DND-41 (cell line): ENCODE data around the gene NCS1.

Experiments used
- ATAC-seq: fragments of 200-7000 bp; cut with Tn5 transposase; 3 replicates; pipeline ENCODE4 v1.9.1; 2021; ENCODE audit warnings: low read depth; ENCODE audit not compliant: insufficient read depth
- DNase-seq: peaks from one replicate; pipeline ENCODE4 v3.0.0-alpha.2; 2020
- H2AFZ ChIP-seq: 2 replicates; pipeline ENCODE4 v1.6.0; 2012; ENCODE audit warnings: low read depth, low read length
- H3K27ac ChIP-seq: 2 replicates; pipeline ENCODE4 v1.5.1; 2012; ENCODE audit warnings: low read length, inconsistent platforms
- H3K27me3 ChIP-seq: fragments of 200-600 bp; sonication (generic); 2 replicates; pipeline ENCODE4 v1.6.0; 2012; ENCODE audit warnings: low read length, mild to moderate bottlenecking, inconsistent platforms; ENCODE audit not compliant: insufficient read depth, poor library complexity
- H3K36me3 ChIP-seq: 2 replicates; pipeline ENCODE4 v1.5.1; 2012; ENCODE audit warnings: low read length, inconsistent platforms; ENCODE audit not compliant: insufficient read depth
- H3K4me1 ChIP-seq: 2 replicates; pipeline ENCODE4 v1.5.1; 2012; ENCODE audit warnings: mild to moderate bottlenecking, low read length; ENCODE audit not compliant: insufficient read depth
- H3K4me2 ChIP-seq: 2 replicates; pipeline ENCODE4 v1.6.0; 2012; ENCODE audit warnings: mild to moderate bottlenecking, moderate library complexity, low read length, inconsistent platforms; ENCODE audit not compliant: insufficient read depth
- H3K4me3 ChIP-seq, 2 experiments: fragments of 200-600 bp in 1 of 2; shearing (Covaris generic) in 1 of 2; 2 replicates each; pipeline ENCODE4 v1.5.1; 2012 to 2016; ENCODE audit warnings: inconsistent platforms in 2 of 2, low read length in 2 of 2, mild to moderate bottlenecking in 2 of 2, low read depth in 1 of 2, moderate library complexity in 1 of 2
- H3K79me2 ChIP-seq: 2 replicates; pipeline ENCODE4 v1.6.0; 2012; ENCODE audit warnings: low read length, inconsistent platforms; ENCODE audit not compliant: insufficient read depth
- H3K9ac ChIP-seq: 2 replicates; pipeline ENCODE4 v1.6.0; 2012; ENCODE audit warnings: low read depth, mild to moderate bottlenecking, inconsistent platforms, low read length, moderate library complexity
- H3K9me3 ChIP-seq: 2 replicates; pipeline ENCODE4 v1.5.1; 2012; ENCODE audit warnings: low read length, moderate library complexity, mild to moderate bottlenecking, inconsistent platforms; ENCODE audit not compliant: insufficient read depth, severe bottlenecking
- H4K20me1 ChIP-seq: 2 replicates; pipeline ENCODE4 v1.6.0; 2012; ENCODE audit warnings: low read length; ENCODE audit not compliant: insufficient read depth
- EZH2 ChIP-seq: IDR thresholded peaks from 3 replicates; pipeline ENCODE4 v1.6.1; 2012; ENCODE audit warnings: borderline replicate concordance, low read depth, mild to moderate bottlenecking, moderate library complexity, low read length, inconsistent platforms; ENCODE audit not compliant: severe bottlenecking
- TF ChIP-seq, protein P1 (sequence below): IDR thresholded peaks from 2 replicates; pipeline ENCODE4 v1.5.1; 2012; ENCODE audit warnings: borderline replicate concordance, low read length, moderate library complexity, mild to moderate bottlenecking; ENCODE audit not compliant: poor library complexity, severe bottlenecking; ENCODE audit errors: extremely low read depth

Gene NCS1

DNA sequence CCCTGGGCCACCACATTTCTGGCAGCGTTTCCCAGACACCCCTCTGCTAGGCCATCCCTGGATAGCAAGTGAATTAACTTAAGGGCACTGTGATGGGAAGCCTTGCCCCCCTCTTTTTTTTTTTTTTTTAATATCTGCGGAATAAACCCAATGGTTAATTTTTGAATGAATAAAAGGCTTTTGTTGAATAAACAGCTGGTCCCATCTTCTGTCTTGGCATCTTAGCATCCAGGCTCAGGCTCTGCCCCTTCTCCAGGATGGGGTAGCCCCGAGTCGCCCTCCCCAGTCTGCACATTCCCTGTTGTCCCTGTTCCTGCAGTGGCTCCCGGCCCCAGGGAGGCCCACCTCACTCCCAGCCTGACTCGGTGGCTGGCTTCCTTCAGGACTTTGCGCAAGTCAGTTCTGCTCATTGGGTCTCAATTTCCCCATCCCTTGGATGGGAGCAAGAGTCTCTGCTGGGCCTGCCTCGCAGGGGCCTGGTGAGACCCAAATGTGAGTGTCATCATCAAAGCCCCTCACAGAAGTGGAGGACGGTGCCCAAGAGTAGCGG, 64.3 kb downstream of the NCS1 start:
- Histone ChIP-seq H3K4me2 (peak overlapping the region; percentile 41; the same call in 1 of the 2 replicates), H3K36me3 (no peaks in the 10 kb centered on the region)

DNA sequence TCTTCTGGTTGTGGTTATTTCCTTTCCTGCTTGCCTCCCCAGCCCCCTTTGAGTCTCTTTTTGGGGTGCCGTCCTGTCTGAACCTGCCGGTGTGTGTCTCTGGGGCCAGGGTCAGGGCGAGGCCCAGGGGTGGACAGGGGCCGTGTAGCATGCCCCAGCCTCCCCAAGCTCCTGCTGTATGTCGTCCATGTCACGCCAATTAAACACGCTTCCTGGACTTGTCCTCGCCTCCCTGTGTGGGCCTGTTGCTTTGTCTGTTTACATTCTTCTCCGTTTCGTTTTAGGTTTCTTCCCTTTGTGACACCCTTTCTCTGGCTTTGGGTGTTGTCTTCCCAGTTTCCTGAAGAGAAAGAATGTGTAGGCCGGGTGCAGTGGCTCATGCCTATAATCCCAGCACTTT, 64.9 kb downstream of the NCS1 start:
- Histone ChIP-seq H2AFZ (no peak overlapping the region), H3K79me2 (no peaks in the 10 kb centered on the region), H4K20me1 (no peaks in the 10 kb centered on the region), H3K27me3 (no peaks in the 10 kb centered on the region), H3K36me3 (no peaks in the 10 kb centered on the region), H3K9me3 (no peaks in the 10 kb centered on the region), H3K9ac (no peak overlapping the region), H3K4me1 (peaks cover 7% of the 10 kb centered on the region), H3K4me3 (no peak overlapping the region), H3K4me2 (no peak overlapping the region), H3K27ac (no peak overlapping the region)
- TF ChIP-seq EZH2, result no peak
- TF ChIP-seq, protein P1, sequence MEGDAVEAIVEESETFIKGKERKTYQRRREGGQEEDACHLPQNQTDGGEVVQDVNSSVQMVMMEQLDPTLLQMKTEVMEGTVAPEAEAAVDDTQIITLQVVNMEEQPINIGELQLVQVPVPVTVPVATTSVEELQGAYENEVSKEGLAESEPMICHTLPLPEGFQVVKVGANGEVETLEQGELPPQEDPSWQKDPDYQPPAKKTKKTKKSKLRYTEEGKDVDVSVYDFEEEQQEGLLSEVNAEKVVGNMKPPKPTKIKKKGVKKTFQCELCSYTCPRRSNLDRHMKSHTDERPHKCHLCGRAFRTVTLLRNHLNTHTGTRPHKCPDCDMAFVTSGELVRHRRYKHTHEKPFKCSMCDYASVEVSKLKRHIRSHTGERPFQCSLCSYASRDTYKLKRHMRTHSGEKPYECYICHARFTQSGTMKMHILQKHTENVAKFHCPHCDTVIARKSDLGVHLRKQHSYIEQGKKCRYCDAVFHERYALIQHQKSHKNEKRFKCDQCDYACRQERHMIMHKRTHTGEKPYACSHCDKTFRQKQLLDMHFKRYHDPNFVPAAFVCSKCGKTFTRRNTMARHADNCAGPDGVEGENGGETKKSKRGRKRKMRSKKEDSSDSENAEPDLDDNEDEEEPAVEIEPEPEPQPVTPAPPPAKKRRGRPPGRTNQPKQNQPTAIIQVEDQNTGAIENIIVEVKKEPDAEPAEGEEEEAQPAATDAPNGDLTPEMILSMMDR, result no peak
- DNase-seq, result no peak
- no peak for ATAC-seq

More for the DNA sequence above, 64.3 kb downstream of the NCS1 start:
- no peaks in the 10 kb centered on the region for H3K79me2 ChIP-seq
- H3K27ac ChIP-seq, result no peak overlapping the region
- H4K20me1 ChIP-seq, result no peaks in the 10 kb centered on the region
- H3K4me3 ChIP-seq, result no peak overlapping the region
- no peaks in the 10 kb centered on the region for H3K9me3 ChIP-seq
- no peak overlapping the region for H3K9ac ChIP-seq
- peaks cover 7% of the 10 kb centered on the region for H3K4me1 ChIP-seq
- no peak for ATAC-seq
- no peaks in the 10 kb centered on the region for H3K27me3 ChIP-seq
- H2AFZ ChIP-seq, result no peak overlapping the region
- TF ChIP-seq EZH2, result no peak
- TF ChIP-seq, protein P1, result no peak
- DNase-seq, result no peak

DNA sequence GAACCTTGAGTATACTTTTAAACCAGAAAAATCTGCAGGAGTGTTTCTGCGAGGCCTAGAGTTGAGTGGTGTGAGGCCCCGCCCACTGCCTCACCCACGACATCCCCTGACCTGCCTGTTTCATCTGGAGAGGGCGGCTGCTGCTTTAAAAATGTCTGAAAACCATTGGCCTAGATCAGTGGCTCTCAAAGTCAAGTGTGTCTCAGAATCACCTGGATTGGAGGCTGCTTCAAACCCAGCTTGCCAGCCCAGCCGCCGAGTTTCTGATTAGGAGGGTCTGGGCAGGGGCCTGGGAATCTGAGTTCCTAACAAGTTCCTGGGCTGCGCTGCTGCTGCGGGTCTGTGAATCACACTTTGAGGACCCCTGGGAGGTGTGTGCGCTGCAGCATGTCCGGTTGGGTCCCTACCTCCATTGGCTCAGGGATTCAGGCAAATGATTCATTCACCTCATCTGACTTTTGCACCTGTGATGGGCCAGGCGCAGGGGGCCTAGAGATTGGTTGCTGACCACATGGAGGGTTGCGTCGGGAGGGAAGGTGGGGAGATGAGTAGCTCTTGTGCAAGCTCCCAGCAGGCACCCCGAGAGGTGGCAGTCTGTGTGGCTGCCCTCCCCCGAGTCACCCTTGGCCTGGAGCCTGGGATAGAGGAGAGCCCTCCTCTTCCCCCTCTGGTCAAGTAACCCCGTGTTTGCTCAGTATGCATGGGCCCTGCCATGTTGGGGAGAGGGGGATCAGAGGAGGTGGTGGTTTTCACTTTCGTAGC, 65.7 kb downstream of the NCS1 start:
- Histone ChIP-seq H2AFZ (no peak overlapping the region), H3K79me2 (no peaks in the 10 kb centered on the region), H3K9me3 (no peaks in the 10 kb centered on the region), H3K4me1 (peaks cover 12% of the 10 kb centered on the region), H3K36me3 (no peaks in the 10 kb centered on the region), H3K9ac (no peak overlapping the region), H3K27me3 (no peaks in the 10 kb centered on the region), H3K4me3 (no peak overlapping the region), H4K20me1 (no peaks in the 10 kb centered on the region), H3K27ac (no peak overlapping the region), H3K4me2 (no peak overlapping the region)
- ATAC-seq (no peak), DNase-seq (no peak)
- TF ChIP-seq EZH2, result no peak
- TF ChIP-seq, protein P1, result no peak
